GM19324 (cell line): Measurements from ENCODE around the gene RAVER2.

Experiments
- ATAC-seq: cut with Tn5 transposase; IDR thresholded peaks from one replicate; pipeline ENCODE4 v1.9.1; 2021; ENCODE audit warnings: mild to moderate bottlenecking, moderate library complexity; ENCODE audit not compliant: unreplicated experiment, low FRiP score

RAVER2 gene

GRCh38 chr1:64872067-64872466, 127.2 kb downstream of the RAVER2 start:
- ATAC-seq: no peak

GRCh38 chr1:64873576-64873975, 128.7 kb downstream of the RAVER2 start:
- no peak for ATAC-seq

GRCh38 chr1:64874666-64875065, 129.8 kb downstream of the RAVER2 start:
- no peak for ATAC-seq

- no peak for ATAC-seq
Observed at GRCh38 chr1:64875101-64875500, 130.2 kb downstream of the RAVER2 start.

GRCh38 chr1:64875606-64876005, 130.7 kb downstream of the RAVER2 start:
- no peak for ATAC-seq

GRCh38 chr1:64877151-64877550, 132.3 kb downstream of the RAVER2 start:
- no peak for ATAC-seq

GRCh38 chr1:64877598-64877997, 132.7 kb downstream of the RAVER2 start:
- ATAC-seq: no peak

- no peak for ATAC-seq
Observed at GRCh38 chr1:64878090-64878489, 133.2 kb downstream of the RAVER2 start.

- ATAC-seq: no peak
Observed at GRCh38 chr1:64878931-64879611, 134.2 kb downstream of the RAVER2 start.

- ATAC-seq: no peak
Observed at GRCh38 chr1:64880449-64880848, 135.6 kb downstream of the RAVER2 start.

- ATAC-seq: no peak
Observed at GRCh38 chr1:64881281-64881680, 136.4 kb downstream of the RAVER2 start.
